HepG2 (cell line): ENCODE data around the gene ENTPD6. TPM values are rescaled to one million over a fixed set of nuclear protein-coding genes. Genes with fewer than 3 reads are reported as not detected.
A peak's percentile ranks its signal among the peaks of the same experiment; 100 is the strongest.

Experiments
- FOXK1 ChIP-seq: sonication (generic); formaldehyde crosslinking; IDR thresholded peaks from 2 replicates; pipeline ENCODE4 v1.4.0; 2020; ENCODE audit warnings: low read depth, missing genetic modification reagents, borderline replicate concordance
- MZF1 ChIP-seq: sonication (generic); formaldehyde crosslinking; IDR thresholded peaks from 2 replicates; pipeline ENCODE4 v1.8.1; 2023; ENCODE audit warnings: mild to moderate bottlenecking, missing genetic modification reagents, borderline replicate concordance
- NFYB ChIP-seq: sonication (generic); formaldehyde crosslinking; IDR thresholded peaks from 2 replicates; pipeline ENCODE4 v1.4.0; 2020; ENCODE audit warnings: missing genetic modification reagents
- RBM39 ChIP-seq: fragments of 200-400 bp; formaldehyde crosslinking; IDR thresholded peaks from one replicate; pipeline ENCODE4 v1.6.1; 2018; ENCODE audit warnings: antibody characterized with exemption, mild to moderate bottlenecking, low read depth, low read length; ENCODE audit not compliant: poor library complexity, severe bottlenecking
- ZFP36L2 ChIP-seq: sonication (generic); formaldehyde crosslinking; IDR thresholded peaks from 2 replicates; pipeline ENCODE4 v1.4.0; 2020; ENCODE audit warnings: missing genetic modification reagents
- ZNF234 ChIP-seq: sonication (generic); formaldehyde crosslinking; conservative IDR thresholded peaks from 2 replicates; pipeline ENCODE4 v1.5.1; 2020; ENCODE audit warnings: mild to moderate bottlenecking, missing genetic modification reagents
- ZNF780A ChIP-seq: sonication (generic); formaldehyde crosslinking; IDR thresholded peaks from 2 replicates; pipeline ENCODE4 v1.8.0; 2022; ENCODE audit warnings: mild to moderate bottlenecking, missing genetic modification reagents, moderate library complexity
- polyA plus RNA-seq, 8 experiments: library from polyadenylated mRNA; depleted of rRNA in 3 of 8; stranded (reverse) in 7 of 8; unstranded in 1 of 8; fragments of >200 nt; fragmentation: Illumina TruSeq in 4 of 8; extraction: Trizol in 4 of 8; gene quantifications; 2 replicates each; pipeline versions ENCODE4 v1.2.1 to v1.2.3, GENCODE V29; 2011 to 2016; ENCODE audit warnings: low read depth in 4 of 8, missing spikeins in 1 of 8, mixed read lengths in 1 of 8; ENCODE audit not compliant: insufficient read depth in 1 of 8
- total RNA-seq, 5 experiments: library from RNA; depleted of rRNA; stranded (reverse); fragments of >200 nt; fragmentation: Illumina TruSeq; extraction: Trizol; gene quantifications; 2 replicates each; pipeline ENCODE4 v1.2.3, GENCODE V29; 2016; ENCODE audit warnings: low read depth in 1 of 5
- TF ChIP-seq, protein P1 (sequence below): IDR thresholded peaks from 2 replicates; pipeline ENCODE4 v1.6.1; 2016; ENCODE audit warnings: mild to moderate bottlenecking
- TF ChIP-seq, protein P2 (sequence below): sonication (generic); formaldehyde crosslinking; IDR thresholded peaks from 2 replicates; pipeline ENCODE4 v1.4.0; 2020; ENCODE audit warnings: low read depth, missing genetic modification reagents
- TF ChIP-seq, protein P3 (sequence below), 2 experiments: fragments of 450-650 bp in 1 of 2; sonication (generic) in 1 of 2; formaldehyde crosslinking; IDR thresholded peaks; 2 replicates each; pipeline versions ENCODE4 v1.5.0 to v1.8.0; 2020 to 2022; ENCODE audit warnings: mild to moderate bottlenecking in 1 of 2, missing genetic modification reagents in 1 of 2
- TF ChIP-seq, protein P4 (sequence below): sonication (generic); formaldehyde crosslinking; IDR thresholded peaks from 2 replicates; pipeline ENCODE4 v1.4.0; 2020; ENCODE audit warnings: missing genetic modification reagents
- TF ChIP-seq, protein P5 (sequence below): sonication (generic); formaldehyde crosslinking; IDR thresholded peaks from 2 replicates; pipeline ENCODE4 v1.8.1; 2023; ENCODE audit warnings: mild to moderate bottlenecking, missing genetic modification reagents

The ENTPD6 gene
- total and polyA plus RNA-seq, 2 of the 13 experiments (the other 11 are each of a cell fraction or from before 2014, with no cell fraction given), result 164 to 172 TPM

DNA sequence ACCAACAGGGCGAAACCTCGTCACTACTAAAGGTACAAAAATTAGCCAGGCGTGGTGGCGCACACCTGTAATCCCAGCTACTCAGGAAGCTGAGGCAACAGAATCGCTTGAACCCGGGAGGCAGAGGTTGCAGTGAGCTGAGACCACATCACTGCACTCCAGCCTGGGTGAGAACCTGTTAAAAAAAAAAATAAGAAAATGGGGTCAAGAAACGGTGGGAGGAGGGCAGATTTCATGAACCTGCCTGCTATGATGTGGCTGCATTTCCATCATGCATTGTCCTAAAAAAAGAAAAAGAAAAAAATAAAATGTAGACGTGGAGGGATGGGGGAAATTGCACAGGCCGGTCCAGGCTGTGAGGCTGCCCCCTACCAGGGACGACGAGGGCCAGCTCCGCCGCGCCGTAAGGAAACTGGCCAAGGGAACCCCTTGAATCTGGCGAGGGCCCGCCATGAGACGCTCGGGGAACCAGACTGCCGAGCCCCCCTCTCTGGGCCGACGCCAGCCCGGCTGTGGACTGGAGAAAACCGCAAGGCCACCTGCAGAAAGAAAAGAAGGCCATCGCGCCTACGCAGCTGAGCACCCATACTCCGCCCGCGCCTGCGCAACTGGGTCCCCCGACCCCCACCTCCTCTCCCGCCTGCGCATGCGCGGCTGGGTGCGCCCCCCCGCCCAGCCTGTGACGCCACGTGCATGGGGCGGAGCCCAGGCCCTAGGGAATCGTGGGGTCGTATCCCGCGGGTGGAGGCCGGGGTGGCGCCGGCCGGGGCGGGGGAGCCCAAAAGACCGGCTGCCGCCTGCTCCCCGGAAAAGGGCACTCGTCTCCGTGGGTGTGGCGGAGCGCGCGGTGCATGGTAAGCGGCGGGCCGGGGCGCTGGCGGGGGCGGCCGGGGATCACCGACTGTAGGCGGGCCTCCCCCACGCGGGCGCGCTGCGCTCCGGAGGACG is at the start of gene ENTPD6 (continued):
- TF ChIP-seq RBM39, result no peak
- TF ChIP-seq, protein P1, sequence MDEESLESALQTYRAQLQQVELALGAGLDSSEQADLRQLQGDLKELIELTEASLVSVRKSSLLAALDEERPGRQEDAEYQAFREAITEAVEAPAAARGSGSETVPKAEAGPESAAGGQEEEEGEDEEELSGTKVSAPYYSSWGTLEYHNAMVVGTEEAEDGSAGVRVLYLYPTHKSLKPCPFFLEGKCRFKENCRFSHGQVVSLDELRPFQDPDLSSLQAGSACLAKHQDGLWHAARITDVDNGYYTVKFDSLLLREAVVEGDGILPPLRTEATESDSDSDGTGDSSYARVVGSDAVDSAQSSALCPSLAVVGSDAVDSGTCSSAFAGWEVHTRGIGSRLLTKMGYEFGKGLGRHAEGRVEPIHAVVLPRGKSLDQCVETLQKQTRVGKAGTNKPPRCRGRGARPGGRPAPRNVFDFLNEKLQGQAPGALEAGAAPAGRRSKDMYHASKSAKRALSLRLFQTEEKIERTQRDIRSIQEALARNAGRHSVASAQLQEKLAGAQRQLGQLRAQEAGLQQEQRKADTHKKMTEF (CRISPR knock-in tag), result peak; percentile 98
- no peak for TF ChIP-seq ZNF234 (CRISPR knock-in tag)
- no peak for TF ChIP-seq MZF1 (CRISPR knock-in tag)
- TF ChIP-seq, protein P2, sequence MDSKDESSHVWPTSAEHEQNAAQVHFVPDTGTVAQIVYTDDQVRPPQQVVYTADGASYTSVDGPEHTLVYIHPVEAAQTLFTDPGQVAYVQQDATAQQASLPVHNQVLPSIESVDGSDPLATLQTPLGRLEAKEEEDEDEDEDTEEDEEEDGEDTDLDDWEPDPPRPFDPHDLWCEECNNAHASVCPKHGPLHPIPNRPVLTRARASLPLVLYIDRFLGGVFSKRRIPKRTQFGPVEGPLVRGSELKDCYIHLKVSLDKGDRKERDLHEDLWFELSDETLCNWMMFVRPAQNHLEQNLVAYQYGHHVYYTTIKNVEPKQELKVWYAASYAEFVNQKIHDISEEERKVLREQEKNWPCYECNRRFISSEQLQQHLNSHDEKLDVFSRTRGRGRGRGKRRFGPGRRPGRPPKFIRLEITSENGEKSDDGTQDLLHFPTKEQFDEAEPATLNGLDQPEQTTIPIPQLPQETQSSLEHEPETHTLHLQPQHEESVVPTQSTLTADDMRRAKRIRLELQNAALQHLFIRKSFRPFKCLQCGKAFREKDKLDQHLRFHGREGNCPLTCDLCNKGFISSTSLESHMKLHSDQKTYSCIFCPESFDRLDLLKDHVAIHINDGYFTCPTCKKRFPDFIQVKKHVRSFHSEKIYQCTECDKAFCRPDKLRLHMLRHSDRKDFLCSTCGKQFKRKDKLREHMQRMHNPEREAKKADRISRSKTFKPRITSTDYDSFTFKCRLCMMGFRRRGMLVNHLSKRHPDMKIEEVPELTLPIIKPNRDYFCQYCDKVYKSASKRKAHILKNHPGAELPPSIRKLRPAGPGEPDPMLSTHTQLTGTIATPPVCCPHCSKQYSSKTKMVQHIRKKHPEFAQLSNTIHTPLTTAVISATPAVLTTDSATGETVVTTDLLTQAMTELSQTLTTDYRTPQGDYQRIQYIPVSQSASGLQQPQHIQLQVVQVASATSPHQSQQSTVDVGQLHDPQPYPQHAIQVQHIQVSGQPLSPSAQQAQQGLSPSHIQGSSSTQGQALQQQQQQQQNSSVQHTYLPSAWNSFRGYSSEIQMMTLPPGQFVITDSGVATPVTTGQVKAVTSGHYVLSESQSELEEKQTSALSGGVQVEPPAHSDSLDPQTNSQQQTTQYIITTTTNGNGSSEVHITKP (CRISPR knock-in tag), result no peak
- TF ChIP-seq ZNF780A (CRISPR knock-in tag), result no peak
- no peak for TF ChIP-seq NFYB (CRISPR knock-in tag)
- peak; percentile 85; the same call in 1 of the 2 replicates for TF ChIP-seq FOXK1 (CRISPR knock-in tag)
- no peak; the same call in 1 of the 2 replicates for TF ChIP-seq ZFP36L2 (CRISPR knock-in tag)
- TF ChIP-seq, protein P3, sequence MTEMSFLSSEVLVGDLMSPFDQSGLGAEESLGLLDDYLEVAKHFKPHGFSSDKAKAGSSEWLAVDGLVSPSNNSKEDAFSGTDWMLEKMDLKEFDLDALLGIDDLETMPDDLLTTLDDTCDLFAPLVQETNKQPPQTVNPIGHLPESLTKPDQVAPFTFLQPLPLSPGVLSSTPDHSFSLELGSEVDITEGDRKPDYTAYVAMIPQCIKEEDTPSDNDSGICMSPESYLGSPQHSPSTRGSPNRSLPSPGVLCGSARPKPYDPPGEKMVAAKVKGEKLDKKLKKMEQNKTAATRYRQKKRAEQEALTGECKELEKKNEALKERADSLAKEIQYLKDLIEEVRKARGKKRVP (CRISPR knock-in tag; IDR thresholded peaks at IDR 0.05), result no peak
- TF ChIP-seq, protein P4, sequence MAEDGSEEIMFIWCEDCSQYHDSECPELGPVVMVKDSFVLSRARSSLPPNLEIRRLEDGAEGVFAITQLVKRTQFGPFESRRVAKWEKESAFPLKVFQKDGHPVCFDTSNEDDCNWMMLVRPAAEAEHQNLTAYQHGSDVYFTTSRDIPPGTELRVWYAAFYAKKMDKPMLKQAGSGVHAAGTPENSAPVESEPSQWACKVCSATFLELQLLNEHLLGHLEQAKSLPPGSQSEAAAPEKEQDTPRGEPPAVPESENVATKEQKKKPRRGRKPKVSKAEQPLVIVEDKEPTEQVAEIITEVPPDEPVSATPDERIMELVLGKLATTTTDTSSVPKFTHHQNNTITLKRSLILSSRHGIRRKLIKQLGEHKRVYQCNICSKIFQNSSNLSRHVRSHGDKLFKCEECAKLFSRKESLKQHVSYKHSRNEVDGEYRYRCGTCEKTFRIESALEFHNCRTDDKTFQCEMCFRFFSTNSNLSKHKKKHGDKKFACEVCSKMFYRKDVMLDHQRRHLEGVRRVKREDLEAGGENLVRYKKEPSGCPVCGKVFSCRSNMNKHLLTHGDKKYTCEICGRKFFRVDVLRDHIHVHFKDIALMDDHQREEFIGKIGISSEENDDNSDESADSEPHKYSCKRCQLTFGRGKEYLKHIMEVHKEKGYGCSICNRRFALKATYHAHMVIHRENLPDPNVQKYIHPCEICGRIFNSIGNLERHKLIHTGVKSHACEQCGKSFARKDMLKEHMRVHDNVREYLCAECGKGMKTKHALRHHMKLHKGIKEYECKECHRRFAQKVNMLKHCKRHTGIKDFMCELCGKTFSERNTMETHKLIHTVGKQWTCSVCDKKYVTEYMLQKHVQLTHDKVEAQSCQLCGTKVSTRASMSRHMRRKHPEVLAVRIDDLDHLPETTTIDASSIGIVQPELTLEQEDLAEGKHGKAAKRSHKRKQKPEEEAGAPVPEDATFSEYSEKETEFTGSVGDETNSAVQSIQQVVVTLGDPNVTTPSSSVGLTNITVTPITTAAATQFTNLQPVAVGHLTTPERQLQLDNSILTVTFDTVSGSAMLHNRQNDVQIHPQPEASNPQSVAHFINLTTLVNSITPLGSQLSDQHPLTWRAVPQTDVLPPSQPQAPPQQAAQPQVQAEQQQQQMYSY, result no peak
- TF ChIP-seq, protein P5, sequence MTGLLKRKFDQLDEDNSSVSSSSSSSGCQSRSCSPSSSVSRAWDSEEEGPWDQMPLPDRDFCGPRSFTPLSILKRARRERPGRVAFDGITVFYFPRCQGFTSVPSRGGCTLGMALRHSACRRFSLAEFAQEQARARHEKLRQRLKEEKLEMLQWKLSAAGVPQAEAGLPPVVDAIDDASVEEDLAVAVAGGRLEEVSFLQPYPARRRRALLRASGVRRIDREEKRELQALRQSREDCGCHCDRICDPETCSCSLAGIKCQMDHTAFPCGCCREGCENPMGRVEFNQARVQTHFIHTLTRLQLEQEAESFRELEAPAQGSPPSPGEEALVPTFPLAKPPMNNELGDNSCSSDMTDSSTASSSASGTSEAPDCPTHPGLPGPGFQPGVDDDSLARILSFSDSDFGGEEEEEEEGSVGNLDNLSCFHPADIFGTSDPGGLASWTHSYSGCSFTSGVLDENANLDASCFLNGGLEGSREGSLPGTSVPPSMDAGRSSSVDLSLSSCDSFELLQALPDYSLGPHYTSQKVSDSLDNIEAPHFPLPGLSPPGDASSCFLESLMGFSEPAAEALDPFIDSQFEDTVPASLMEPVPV (CRISPR knock-in tag), result peak; percentile 95
